ENCODE results near the gene KLHL21.

GRCh38 chr1:6614019-6614928 is 11.6 kb upstream of the KLHL21 start:
- TF ChIP-seq POLR2A (IDR thresholded peaks at IDR 0.05) = no peak
- TF ChIP-seq, protein P1, sequence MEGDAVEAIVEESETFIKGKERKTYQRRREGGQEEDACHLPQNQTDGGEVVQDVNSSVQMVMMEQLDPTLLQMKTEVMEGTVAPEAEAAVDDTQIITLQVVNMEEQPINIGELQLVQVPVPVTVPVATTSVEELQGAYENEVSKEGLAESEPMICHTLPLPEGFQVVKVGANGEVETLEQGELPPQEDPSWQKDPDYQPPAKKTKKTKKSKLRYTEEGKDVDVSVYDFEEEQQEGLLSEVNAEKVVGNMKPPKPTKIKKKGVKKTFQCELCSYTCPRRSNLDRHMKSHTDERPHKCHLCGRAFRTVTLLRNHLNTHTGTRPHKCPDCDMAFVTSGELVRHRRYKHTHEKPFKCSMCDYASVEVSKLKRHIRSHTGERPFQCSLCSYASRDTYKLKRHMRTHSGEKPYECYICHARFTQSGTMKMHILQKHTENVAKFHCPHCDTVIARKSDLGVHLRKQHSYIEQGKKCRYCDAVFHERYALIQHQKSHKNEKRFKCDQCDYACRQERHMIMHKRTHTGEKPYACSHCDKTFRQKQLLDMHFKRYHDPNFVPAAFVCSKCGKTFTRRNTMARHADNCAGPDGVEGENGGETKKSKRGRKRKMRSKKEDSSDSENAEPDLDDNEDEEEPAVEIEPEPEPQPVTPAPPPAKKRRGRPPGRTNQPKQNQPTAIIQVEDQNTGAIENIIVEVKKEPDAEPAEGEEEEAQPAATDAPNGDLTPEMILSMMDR (IDR thresholded peaks at IDR 0.05) = no peak

All from heart left ventricle (tissue), 13 donors.